ENCODE data around the gene PLPPR4.
"Not testable (repeated sequence)": the region's sequence is repeated elsewhere in the genome, so short reads cannot be mapped to it uniquely, and the experiment has no call there.

PLPPR4 gene

GRCh38 chr1:99277066-99277465 is 12.8 kb downstream of the PLPPR4 start:
- Histone ChIP-seq H3K79me2 (ENCODE audit: control insufficient read depth, low read length) (no peaks in the 10 kb centered on the region), H3K27me3 (ENCODE audit: control insufficient read depth, low read length) (no peaks in the 10 kb centered on the region), H4K20me1 (ENCODE audit: control insufficient read depth, insufficient read depth, low read depth, low read length) (no peaks in the 10 kb centered on the region), H3K9me3 (ENCODE audit: control insufficient read depth, insufficient read depth, low read length) (no peaks in the 10 kb centered on the region), H3K9me2 (replicated peaks; ENCODE audit: control insufficient read depth, low read length) (no peaks in the 10 kb centered on the region), H3F3A (ENCODE audit: control insufficient read depth, insufficient read depth) (no peaks in the 10 kb centered on the region), H3K4me3 (ENCODE audit: low read length) (no peak overlapping the region), H3K4me2 (ENCODE audit: low read length) (no peak overlapping the region), H3K27ac (ENCODE audit: low read depth, low read length) (no peak overlapping the region), H3K4me1 (ENCODE audit: control insufficient read depth, low read length) (no peaks in the 10 kb centered on the region), H3K36me3 (ENCODE audit: control insufficient read depth, low read length) (no peaks in the 10 kb centered on the region)
- TF ChIP-seq EZH2phosphoT487 (IDR thresholded peaks at IDR 0.05; ENCODE audit: borderline replicate concordance, low read length): no peak
- no peak for TF ChIP-seq CTCF (IDR thresholded peaks at IDR 0.05; ENCODE audit: low read depth, low read length, poor library complexity, severe bottlenecking)

GRCh38 chr1:99279525-99279924 is 15.2 kb downstream of the PLPPR4 start:
- H3K36me3 ChIP-seq (ENCODE audit: control insufficient read depth, low read length): no peaks in the 10 kb centered on the region
- no peak overlapping the region for H3K4me2 ChIP-seq (ENCODE audit: low read length)
- no peaks in the 10 kb centered on the region for H3K9me2 ChIP-seq (replicated peaks; ENCODE audit: control insufficient read depth, low read length)
- H3K27me3 ChIP-seq (ENCODE audit: control insufficient read depth, low read length): no peaks in the 10 kb centered on the region
- H3K4me3 ChIP-seq (ENCODE audit: low read length): no peak overlapping the region
- H3K79me2 ChIP-seq (ENCODE audit: control insufficient read depth, low read length): no peaks in the 10 kb centered on the region
- no peaks in the 10 kb centered on the region for H4K20me1 ChIP-seq (ENCODE audit: control insufficient read depth, insufficient read depth, low read depth, low read length)
- no peaks in the 10 kb centered on the region for H3K4me1 ChIP-seq (ENCODE audit: control insufficient read depth, low read length)
- TF ChIP-seq EZH2phosphoT487 (IDR thresholded peaks at IDR 0.05; ENCODE audit: borderline replicate concordance, low read length): no peak
- TF ChIP-seq CTCF (IDR thresholded peaks at IDR 0.05; ENCODE audit: low read depth, low read length, poor library complexity, severe bottlenecking): no peak
- H3K27ac ChIP-seq (ENCODE audit: low read depth, low read length): no peak overlapping the region
- H3F3A ChIP-seq (ENCODE audit: control insufficient read depth, insufficient read depth): no peaks in the 10 kb centered on the region
- H3K9me3 ChIP-seq (ENCODE audit: control insufficient read depth, insufficient read depth, low read length): no peaks in the 10 kb centered on the region

GRCh38 chr1:99281105-99281504 is 16.8 kb downstream of the PLPPR4 start:
- H4K20me1 ChIP-seq (ENCODE audit: control insufficient read depth, insufficient read depth, low read depth, low read length): no peaks in the 10 kb centered on the region
- no peak overlapping the region for H3K4me2 ChIP-seq (ENCODE audit: low read length)
- no peaks in the 10 kb centered on the region for H3K4me1 ChIP-seq (ENCODE audit: control insufficient read depth, low read length)
- H3K4me3 ChIP-seq (ENCODE audit: low read length): no peak overlapping the region
- H3F3A ChIP-seq (ENCODE audit: control insufficient read depth, insufficient read depth): no peaks in the 10 kb centered on the region
- no peaks in the 10 kb centered on the region for H3K79me2 ChIP-seq (ENCODE audit: control insufficient read depth, low read length)
- no peak overlapping the region for H3K27ac ChIP-seq (ENCODE audit: low read depth, low read length)
- no peaks in the 10 kb centered on the region for H3K9me2 ChIP-seq (replicated peaks; ENCODE audit: control insufficient read depth, low read length)
- TF ChIP-seq EZH2phosphoT487 (IDR thresholded peaks at IDR 0.05; ENCODE audit: borderline replicate concordance, low read length): no peak
- no peak for TF ChIP-seq CTCF (IDR thresholded peaks at IDR 0.05; ENCODE audit: low read depth, low read length, poor library complexity, severe bottlenecking)
- no peaks in the 10 kb centered on the region for H3K36me3 ChIP-seq (ENCODE audit: control insufficient read depth, low read length)
- no peaks in the 10 kb centered on the region for H3K27me3 ChIP-seq (ENCODE audit: control insufficient read depth, low read length)
- no peaks in the 10 kb centered on the region for H3K9me3 ChIP-seq (ENCODE audit: control insufficient read depth, insufficient read depth, low read length)

- H3K4me3 ChIP-seq (ENCODE audit: low read length): no peak overlapping the region
- no peak overlapping the region for H3K4me2 ChIP-seq (ENCODE audit: low read length)
- no peaks in the 10 kb centered on the region for H3K79me2 ChIP-seq (ENCODE audit: control insufficient read depth, low read length)
- no peaks in the 10 kb centered on the region for H3K36me3 ChIP-seq (ENCODE audit: control insufficient read depth, low read length)
- H3K9me2 ChIP-seq (replicated peaks; ENCODE audit: control insufficient read depth, low read length): no peaks in the 10 kb centered on the region
- no peaks in the 10 kb centered on the region for H4K20me1 ChIP-seq (ENCODE audit: control insufficient read depth, insufficient read depth, low read depth, low read length)
- H3K4me1 ChIP-seq (ENCODE audit: control insufficient read depth, low read length): no peaks in the 10 kb centered on the region
- no peaks in the 10 kb centered on the region for H3F3A ChIP-seq (ENCODE audit: control insufficient read depth, insufficient read depth)
- no peak for TF ChIP-seq CTCF (IDR thresholded peaks at IDR 0.05; ENCODE audit: low read depth, low read length, poor library complexity, severe bottlenecking)
- no peak for TF ChIP-seq EZH2phosphoT487 (IDR thresholded peaks at IDR 0.05; ENCODE audit: borderline replicate concordance, low read length)
- no peak overlapping the region for H3K27ac ChIP-seq (ENCODE audit: low read depth, low read length)
- H3K9me3 ChIP-seq (ENCODE audit: control insufficient read depth, insufficient read depth, low read length): no peaks in the 10 kb centered on the region
- no peaks in the 10 kb centered on the region for H3K27me3 ChIP-seq (ENCODE audit: control insufficient read depth, low read length)
These were observed 18.2 kb downstream of the PLPPR4 start for GRCh38 chr1:99282536-99282935.

- H4K20me1 ChIP-seq (ENCODE audit: control insufficient read depth, insufficient read depth, low read depth, low read length); H3K79me2 ChIP-seq (ENCODE audit: control insufficient read depth, low read length); H3K27me3 ChIP-seq (ENCODE audit: control insufficient read depth, low read length); H3K4me2 ChIP-seq (ENCODE audit: low read length); H3K4me1 ChIP-seq (ENCODE audit: control insufficient read depth, low read length); H3F3A ChIP-seq (ENCODE audit: control insufficient read depth, insufficient read depth); H3K36me3 ChIP-seq (ENCODE audit: control insufficient read depth, low read length); H3K27ac ChIP-seq (ENCODE audit: low read depth, low read length); H3K9me2 ChIP-seq (replicated peaks; ENCODE audit: control insufficient read depth, low read length); H3K9me3 ChIP-seq (ENCODE audit: control insufficient read depth, insufficient read depth, low read length); H3K4me3 ChIP-seq (ENCODE audit: low read length): not testable (repeated sequence)
These were observed 19.2 kb downstream of the PLPPR4 start for GRCh38 chr1:99283521-99283920.

Data from DOHH2 (cell line).